Thymus (tissue), 11 donors: ENCODE results near the gene PRKCD. TPM values are rescaled to one million over a fixed set of nuclear protein-coding genes. Genes with fewer than 3 reads are reported as not detected.
"Not testable (repeated sequence)": the region's sequence is repeated elsewhere in the genome, so short reads cannot be mapped to it uniquely, and the experiment has no call there.

Experiments used
- DNase-seq, 9 donors: peaks; one replicate each; pipeline ENCODE4 v3.0.0-alpha.2; 2013; ENCODE audit warnings: low spot score in 9 of 9, low read depth in 6 of 9, missing footprints in 1 of 9
- H3K27ac ChIP-seq, 2 donors: one replicate each; pipeline ENCODE4 v1.5.1; 2013; ENCODE audit warnings: control low read depth in 1 of 2, low read depth in 1 of 2, low read length in 1 of 2, mild to moderate bottlenecking in 1 of 2, moderate library complexity in 1 of 2
- H3K27me3 ChIP-seq, 2 donors: one replicate each; pipeline ENCODE4 v1.5.1; 2013; ENCODE audit warnings: low read length in 1 of 2; ENCODE audit not compliant: control insufficient read depth in 2 of 2, insufficient read depth in 1 of 2
- H3K36me3 ChIP-seq, 2 donors: one replicate each; pipeline ENCODE4 v1.5.1; 2013; ENCODE audit warnings: low read length in 1 of 2, mild to moderate bottlenecking in 1 of 2, moderate library complexity in 1 of 2; ENCODE audit not compliant: control insufficient read depth in 2 of 2, insufficient read depth in 2 of 2
- H3K4me1 ChIP-seq, 2 donors: one replicate each; pipeline ENCODE4 v1.5.1; 2013; ENCODE audit warnings: low read length in 2 of 2; ENCODE audit not compliant: control insufficient read depth in 2 of 2, insufficient read depth in 2 of 2
- H3K4me3 ChIP-seq, 2 donors: one replicate each; pipeline ENCODE4 v1.5.1; 2013; ENCODE audit warnings: low read length in 2 of 2, control low read depth in 1 of 2, mild to moderate bottlenecking in 1 of 2
- H3K9me3 ChIP-seq, 2 donors: one replicate each; pipeline ENCODE4 v1.5.1; 2013; ENCODE audit warnings: low read length in 1 of 2, mild to moderate bottlenecking in 1 of 2; ENCODE audit not compliant: control insufficient read depth in 2 of 2, insufficient read depth in 1 of 2
- WGBS: extraction: QIAGEN DNeasy Blood & Tissue Kit; methylation state at CpG from one replicate; pipeline ENCODE4 v1.1.7; 2013; 5-methylcytosine and 5-hydroxymethylcytosine counted together
- polyA plus RNA-seq: library from polyadenylated mRNA; stranded (reverse); fragments of 200-250 nt; gene quantifications from one replicate; pipeline ENCODE4 v1.2.3, GENCODE V29; 2013
- total RNA-seq: library from RNA; stranded (reverse); fragments of 120-200 nt; gene quantifications from one replicate; pipeline ENCODE4 v1.2.4, GENCODE V29; 2013
- donor health status: healthy.

The PRKCD gene
- total and polyA plus RNA-seq, 2 donors, result 2.4 to 15.3 TPM

DNA sequence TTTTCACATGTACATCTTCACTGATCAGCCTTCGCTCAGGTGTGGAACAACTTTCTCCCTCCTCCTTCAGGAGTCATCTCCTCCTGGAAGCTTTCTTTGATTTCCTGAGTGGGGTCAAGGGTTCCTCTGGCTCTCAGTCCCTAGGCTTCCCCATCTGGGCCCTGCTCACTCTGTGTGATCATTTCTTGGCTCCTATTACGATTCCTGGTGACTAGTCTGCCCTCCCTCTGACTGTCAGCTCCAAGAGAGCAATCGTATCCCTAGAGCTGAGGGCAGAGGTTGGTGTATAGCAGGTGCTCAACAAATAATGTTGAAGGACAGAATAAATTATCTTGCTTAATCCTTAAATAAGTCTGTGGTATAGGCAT is 15.3 kb upstream of the PRKCD start:
- Histone ChIP-seq H3K9me3 (no peaks in the 10 kb centered on the region), H3K27me3 (no peaks in the 10 kb centered on the region), H3K36me3 (no peaks in the 10 kb centered on the region), H3K4me1 (peaks cover 0 to 7% of the 10 kb centered on the region in 2 donors), H3K4me3 (no peak overlapping the region), H3K27ac (no peak overlapping the region)
- no peak for DNase-seq
- WGBS, result 92% methylated on average over 3 of the region's 3 CpGs

DNA sequence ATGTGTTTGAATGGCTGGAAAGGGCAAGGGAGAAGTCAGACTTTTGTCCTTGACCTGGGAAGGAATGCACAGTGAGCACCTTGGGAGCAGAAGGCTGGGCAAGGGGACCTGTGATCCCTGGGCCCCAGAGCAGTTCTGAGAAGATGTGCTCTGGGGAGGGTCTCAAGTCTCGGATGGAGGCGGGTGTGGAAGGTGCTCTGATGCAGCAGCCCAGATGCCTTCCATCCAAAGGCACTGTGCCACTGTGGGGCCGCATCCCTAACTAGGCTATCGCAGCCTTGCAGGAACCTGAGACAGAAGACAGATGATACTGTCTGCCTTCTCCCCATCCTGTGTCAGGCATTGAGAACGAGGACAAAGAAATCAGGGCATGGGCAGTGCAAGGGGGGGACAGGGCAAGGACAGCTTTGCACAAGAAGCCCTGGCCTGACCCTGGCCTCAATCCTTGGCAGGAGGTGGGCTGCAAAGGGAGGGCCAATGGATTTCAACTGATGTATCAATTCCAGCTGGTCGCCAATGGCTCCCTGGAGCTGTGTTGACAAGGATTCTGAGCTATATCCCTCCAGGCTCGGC is 14.6 kb upstream of the PRKCD start:
- Histone ChIP-seq H3K27ac (no peak overlapping the region), H3K4me1 (peaks cover 0 to 1% of the 10 kb centered on the region in 2 donors), H3K4me3 (no peak overlapping the region), H3K36me3 (no peaks in the 10 kb centered on the region), H3K9me3 (no peaks in the 10 kb centered on the region), H3K27me3 (no peaks in the 10 kb centered on the region)
- DNase-seq, result no peak
- 97% methylated on average over 7 of the region's 7 CpGs for WGBS

GRCh38 chr3:53147151-53147902 is 13.7 kb upstream of the PRKCD start:
- no peaks in the 10 kb centered on the region for H3K9me3 ChIP-seq
- WGBS, result 97% methylated on average over 11 of the region's 11 CpGs
- DNase-seq, result no peak
- H3K4me3 ChIP-seq, result no peak overlapping the region
- no peak overlapping the region for H3K27ac ChIP-seq
- no peaks in the 10 kb centered on the region for H3K27me3 ChIP-seq
- H3K36me3 ChIP-seq, result no peaks in the 10 kb centered on the region
- H3K4me1 ChIP-seq, result no peaks in the 10 kb centered on the region

GRCh38 chr3:53147903-53148400 is 13.1 kb upstream of the PRKCD start:
- no peak for DNase-seq
- H3K27ac ChIP-seq, result no peak overlapping the region
- no peaks in the 10 kb centered on the region for H3K9me3 ChIP-seq
- H3K27me3 ChIP-seq, result no peaks in the 10 kb centered on the region
- 99% methylated on average over 2 of the region's 2 CpGs for WGBS
- H3K4me3 ChIP-seq, result no peak overlapping the region
- no peaks in the 10 kb centered on the region for H3K4me1 ChIP-seq
- no peaks in the 10 kb centered on the region for H3K36me3 ChIP-seq

DNA sequence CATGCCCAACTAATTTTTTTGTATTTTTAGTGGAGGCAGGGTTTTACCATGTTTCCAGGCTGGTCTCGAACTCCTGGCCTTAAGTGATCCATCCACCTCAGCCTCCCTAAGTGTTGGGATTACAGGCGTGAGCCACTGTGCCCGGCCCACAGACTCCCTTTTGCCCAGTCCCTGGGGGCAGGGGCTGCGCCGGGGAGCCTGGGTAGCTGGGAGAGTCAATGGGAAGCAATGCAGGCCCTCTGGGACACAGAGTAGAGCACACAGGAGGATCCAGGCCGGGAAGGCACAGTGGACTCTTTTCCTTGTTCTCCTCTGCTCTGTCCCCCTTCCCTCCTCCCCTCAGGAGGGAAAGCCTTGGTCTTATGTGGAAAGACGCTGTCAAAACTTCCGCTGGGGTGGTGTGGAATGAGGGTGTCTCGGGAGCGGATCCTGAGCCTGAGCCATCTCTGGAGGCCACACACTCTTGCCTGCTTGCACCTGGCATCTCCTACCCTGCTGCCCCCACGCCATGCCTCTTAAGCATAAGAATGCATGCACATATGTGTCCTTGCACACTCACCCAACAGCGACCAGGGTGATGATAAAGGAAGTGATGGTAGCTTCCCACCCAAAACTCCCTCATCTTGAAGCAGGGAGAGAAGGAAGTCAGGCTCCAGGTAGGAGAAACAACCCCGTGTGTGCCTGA is 11.9 kb upstream of the PRKCD start:
- Histone ChIP-seq H3K27me3 (peaks cover 0 to 3% of the 10 kb centered on the region in 2 donors), H3K4me3 (no peak overlapping the region), H3K4me1 (no peaks in the 10 kb centered on the region), H3K27ac (no peak overlapping the region), H3K36me3 (no peaks in the 10 kb centered on the region), H3K9me3 (peaks cover 0 to 3% of the 10 kb centered on the region in 2 donors)
- 97% methylated on average over 13 of the region's 13 CpGs for WGBS
- no peak for DNase-seq

DNA sequence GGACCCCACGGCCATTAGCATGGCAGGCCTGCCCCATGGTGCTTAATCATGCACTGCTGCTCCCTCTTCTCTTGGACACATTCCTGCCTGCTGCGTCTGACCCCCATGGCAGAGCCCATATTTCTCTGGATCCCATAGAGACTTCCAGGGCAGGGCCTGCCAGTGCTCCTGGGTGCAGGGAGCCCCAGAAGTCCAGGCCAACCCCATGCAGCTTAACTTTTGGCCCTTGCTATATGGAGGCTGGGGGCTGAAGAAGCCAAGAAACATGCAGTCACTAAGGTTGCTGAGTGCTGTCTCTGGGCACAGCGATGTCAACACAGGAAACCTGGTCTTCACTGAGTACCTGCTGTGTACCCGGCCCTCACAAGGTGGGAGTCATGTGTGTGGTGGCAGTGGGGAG is 11.3 kb upstream of the PRKCD start:
- 87% methylated on average over 4 of the region's 4 CpGs for WGBS
- Histone ChIP-seq H3K27ac (no peak overlapping the region), H3K9me3 (peaks cover 0 to 3% of the 10 kb centered on the region in 2 donors), H3K27me3 (peaks cover 0 to 4% of the 10 kb centered on the region in 2 donors), H3K4me1 (no peaks in the 10 kb centered on the region), H3K4me3 (no peak overlapping the region), H3K36me3 (no peaks in the 10 kb centered on the region)
- no peak for DNase-seq

- H3K27ac ChIP-seq, result no peak overlapping the region
- no peak overlapping the region for H3K4me3 ChIP-seq
- H3K27me3 ChIP-seq, result peaks cover 3 to 11% of the 10 kb centered on the region in 2 donors
- no peaks in the 10 kb centered on the region for H3K4me1 ChIP-seq
- DNase-seq, result no peak
- H3K36me3 ChIP-seq, result no peaks in the 10 kb centered on the region
- peaks cover 0 to 3% of the 10 kb centered on the region in 2 donors for H3K9me3 ChIP-seq
- WGBS, result 95% methylated on average over 7 of the region's 7 CpGs
Measured at GRCh38 chr3:53150247-53151085, 10.5 kb upstream of the PRKCD start.

GRCh38 chr3:53151086-53151438 is 9.9 kb upstream of the PRKCD start:
- not testable (repeated sequence) for H3K4me3 ChIP-seq, DNase-seq, H3K9me3 ChIP-seq, H3K36me3 ChIP-seq, H3K27ac ChIP-seq, H3K4me1 ChIP-seq
- peaks cover 5 to 17% of the 10 kb centered on the region in 2 donors for H3K27me3 ChIP-seq
- WGBS, result 96% methylated on average over 9 of the region's 9 CpGs
